ENCODE data around the gene S100A4.

DNA sequence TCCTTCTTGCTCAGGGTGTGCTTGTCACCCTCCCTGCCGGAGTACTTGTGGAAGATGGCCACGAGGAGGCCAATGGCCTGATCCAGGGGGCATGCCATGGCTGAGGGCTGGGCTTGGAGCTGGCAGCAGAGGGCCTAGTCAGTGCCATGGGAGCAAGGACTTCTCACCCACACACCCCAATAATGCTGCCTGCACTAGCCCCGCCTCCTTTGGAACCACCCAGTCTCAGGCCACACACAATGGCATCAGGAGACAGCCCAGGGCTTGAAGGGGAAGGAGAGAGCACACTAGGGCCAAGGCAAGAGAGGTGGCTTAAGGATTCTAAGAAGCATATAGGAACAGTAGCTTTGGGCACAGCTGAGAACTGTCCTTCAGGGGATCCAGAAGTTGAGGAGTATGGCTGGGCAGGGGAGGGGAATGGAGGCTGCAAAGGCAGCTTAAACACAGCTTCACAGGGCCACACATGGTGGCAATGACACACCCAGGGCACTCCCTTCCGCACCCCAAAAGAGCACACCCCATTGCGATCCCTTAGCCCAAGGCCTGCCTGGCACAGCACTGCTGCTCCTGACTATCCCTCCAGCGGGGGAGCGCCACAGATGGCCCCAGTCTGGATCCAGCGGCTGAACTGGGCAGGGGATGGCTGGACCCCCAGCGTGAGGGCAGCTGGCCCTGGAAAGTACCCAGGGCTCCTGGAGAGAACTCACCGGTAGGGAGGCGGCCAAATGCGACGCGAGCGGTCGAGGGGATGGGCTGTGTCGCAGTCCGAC lies 10.2 kb downstream of the S100A4 start, which contains the start of gene S100A6:
- TF ChIP-seq, protein P1, sequence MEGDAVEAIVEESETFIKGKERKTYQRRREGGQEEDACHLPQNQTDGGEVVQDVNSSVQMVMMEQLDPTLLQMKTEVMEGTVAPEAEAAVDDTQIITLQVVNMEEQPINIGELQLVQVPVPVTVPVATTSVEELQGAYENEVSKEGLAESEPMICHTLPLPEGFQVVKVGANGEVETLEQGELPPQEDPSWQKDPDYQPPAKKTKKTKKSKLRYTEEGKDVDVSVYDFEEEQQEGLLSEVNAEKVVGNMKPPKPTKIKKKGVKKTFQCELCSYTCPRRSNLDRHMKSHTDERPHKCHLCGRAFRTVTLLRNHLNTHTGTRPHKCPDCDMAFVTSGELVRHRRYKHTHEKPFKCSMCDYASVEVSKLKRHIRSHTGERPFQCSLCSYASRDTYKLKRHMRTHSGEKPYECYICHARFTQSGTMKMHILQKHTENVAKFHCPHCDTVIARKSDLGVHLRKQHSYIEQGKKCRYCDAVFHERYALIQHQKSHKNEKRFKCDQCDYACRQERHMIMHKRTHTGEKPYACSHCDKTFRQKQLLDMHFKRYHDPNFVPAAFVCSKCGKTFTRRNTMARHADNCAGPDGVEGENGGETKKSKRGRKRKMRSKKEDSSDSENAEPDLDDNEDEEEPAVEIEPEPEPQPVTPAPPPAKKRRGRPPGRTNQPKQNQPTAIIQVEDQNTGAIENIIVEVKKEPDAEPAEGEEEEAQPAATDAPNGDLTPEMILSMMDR (IDR thresholded peaks at IDR 0.05): no peak
- no peak for TF ChIP-seq POLR2A (IDR thresholded peaks at IDR 0.05)

All from testis (tissue), 2 donors.